MG63 (cell line): ENCODE data around the gene XYLT2. TPM values are rescaled to one million over a fixed set of nuclear protein-coding genes. Genes with fewer than 3 reads are reported as not detected.
"Not testable (repeated sequence)": the region's sequence is repeated elsewhere in the genome, so short reads cannot be mapped to it uniquely, and the experiment has no call there.

Experiments used
- DNase-seq: peaks from one replicate; pipeline ENCODE4 v3.0.0-alpha.2; 2020
- H3K27me3 ChIP-seq: fragments of 250-450 bp; sonication (Bioruptor Pico); 2 replicates; pipeline ENCODE4 v1.5.1; 2020; ENCODE audit warnings: mild to moderate bottlenecking, moderate library complexity
- H3K36me3 ChIP-seq: fragments of 250-450 bp; sonication (Bioruptor Pico); 2 replicates; pipeline ENCODE4 v1.5.1; 2020; ENCODE audit warnings: mild to moderate bottlenecking, moderate library complexity
- H3K4me3 ChIP-seq: fragments of 250-450 bp; sonication (Bioruptor Pico); 2 replicates; pipeline ENCODE4 v1.5.1; 2020; ENCODE audit warnings: mild to moderate bottlenecking, moderate library complexity
- H3K9me3 ChIP-seq: fragments of 250-450 bp; sonication (Bioruptor Pico); 2 replicates; pipeline ENCODE4 v1.5.1; 2020; ENCODE audit warnings: mild to moderate bottlenecking, moderate library complexity
- total RNA-seq: library from RNA; depleted of rRNA; stranded (reverse); fragments of >200 nt; shearing (Covaris generic); gene quantifications from 2 replicates; pipeline ENCODE4 v1.2.3, GENCODE V29; 2014; ENCODE audit warnings: low replicate concordance

XYLT2 gene
- total RNA-seq, 1 experiment from 2014 or later = 27.2 TPM

DNA sequence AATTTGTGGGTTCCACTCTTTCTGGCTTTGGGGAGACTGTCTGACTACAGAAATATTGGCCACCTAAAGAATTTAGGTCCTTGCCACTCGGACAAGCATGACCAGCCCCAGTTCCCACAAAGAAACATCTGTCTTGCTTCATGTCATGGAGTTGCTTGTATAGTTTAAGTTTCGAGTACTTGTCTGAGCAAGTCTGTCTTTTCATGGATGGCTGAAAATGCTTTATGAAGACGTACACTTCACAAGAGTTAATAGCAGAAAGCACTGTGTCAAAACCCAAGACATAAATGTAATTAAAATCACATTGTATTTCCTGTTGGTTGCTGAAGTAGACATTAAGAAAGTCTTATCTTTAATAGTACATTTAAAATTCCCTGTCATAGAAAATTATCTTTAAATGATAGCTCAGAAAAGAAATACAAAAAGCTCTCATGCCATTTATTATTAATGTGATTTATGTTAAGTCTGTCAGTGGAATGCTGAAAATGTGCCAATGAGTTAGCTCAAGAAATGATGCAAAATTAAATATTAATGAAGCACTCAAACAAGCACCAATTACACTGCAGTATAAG is 29.8 kb upstream of the XYLT2 start:
- Histone ChIP-seq H3K27me3 (0 out of 2 replicates have a peak, but pooled peaks cover 3% of the 10 kb centered on the region), H3K4me3 (no peak overlapping the region), H3K9me3 (no peaks in the 10 kb centered on the region; the same call in 1 of the 2 replicates), H3K36me3 (no peaks in the 10 kb centered on the region)
- no peak for DNase-seq

DNA sequence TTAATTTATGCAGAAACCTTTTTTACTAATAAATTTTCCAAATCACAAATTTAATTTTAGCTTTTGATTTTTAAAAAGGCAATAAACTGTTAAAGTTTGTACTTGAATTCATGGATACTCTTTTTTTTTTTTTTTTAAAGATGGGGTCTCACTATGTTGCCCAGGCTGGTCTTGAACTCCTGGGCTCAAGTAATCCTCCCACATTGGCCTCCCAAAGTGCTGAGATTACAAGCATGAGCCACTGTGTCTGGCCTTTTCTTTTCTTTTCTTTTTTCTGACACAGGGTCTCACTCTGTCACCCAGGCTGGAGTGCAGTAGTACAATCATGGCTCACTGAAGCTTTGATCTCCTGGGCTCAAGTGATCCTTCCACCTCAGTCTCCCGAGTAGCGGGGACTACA is 29.3 kb upstream of the XYLT2 start:
- not testable (repeated sequence) for H3K4me3 ChIP-seq, H3K36me3 ChIP-seq, H3K9me3 ChIP-seq, H3K27me3 ChIP-seq, DNase-seq

DNA sequence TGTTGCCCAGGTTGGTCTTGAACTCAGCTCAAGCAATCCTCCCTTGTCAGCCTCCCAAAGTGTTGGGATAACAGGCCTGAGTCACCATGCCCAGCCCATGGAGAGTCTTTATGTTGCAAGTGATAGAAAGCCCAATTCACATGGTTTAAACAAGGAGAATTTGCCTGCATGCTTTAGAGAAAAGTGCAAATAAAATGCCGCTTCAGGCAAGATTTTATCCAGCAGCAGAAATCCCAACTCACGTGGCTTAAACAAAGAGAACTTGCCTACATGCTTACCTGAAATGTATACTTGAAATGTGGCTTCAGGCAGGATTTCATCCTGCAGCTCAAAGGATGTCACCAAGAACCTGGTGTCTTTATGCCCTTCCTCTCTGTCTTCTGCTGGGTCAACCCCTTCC is 28.8 kb upstream of the XYLT2 start:
- Histone ChIP-seq H3K9me3 (no peaks in the 10 kb centered on the region; the same call in 1 of the 2 replicates), H3K27me3 (0 out of 2 replicates have a peak, but pooled peaks cover 3% of the 10 kb centered on the region), H3K4me3 (no peak overlapping the region), H3K36me3 (no peaks in the 10 kb centered on the region)
- no peak for DNase-seq

DNA sequence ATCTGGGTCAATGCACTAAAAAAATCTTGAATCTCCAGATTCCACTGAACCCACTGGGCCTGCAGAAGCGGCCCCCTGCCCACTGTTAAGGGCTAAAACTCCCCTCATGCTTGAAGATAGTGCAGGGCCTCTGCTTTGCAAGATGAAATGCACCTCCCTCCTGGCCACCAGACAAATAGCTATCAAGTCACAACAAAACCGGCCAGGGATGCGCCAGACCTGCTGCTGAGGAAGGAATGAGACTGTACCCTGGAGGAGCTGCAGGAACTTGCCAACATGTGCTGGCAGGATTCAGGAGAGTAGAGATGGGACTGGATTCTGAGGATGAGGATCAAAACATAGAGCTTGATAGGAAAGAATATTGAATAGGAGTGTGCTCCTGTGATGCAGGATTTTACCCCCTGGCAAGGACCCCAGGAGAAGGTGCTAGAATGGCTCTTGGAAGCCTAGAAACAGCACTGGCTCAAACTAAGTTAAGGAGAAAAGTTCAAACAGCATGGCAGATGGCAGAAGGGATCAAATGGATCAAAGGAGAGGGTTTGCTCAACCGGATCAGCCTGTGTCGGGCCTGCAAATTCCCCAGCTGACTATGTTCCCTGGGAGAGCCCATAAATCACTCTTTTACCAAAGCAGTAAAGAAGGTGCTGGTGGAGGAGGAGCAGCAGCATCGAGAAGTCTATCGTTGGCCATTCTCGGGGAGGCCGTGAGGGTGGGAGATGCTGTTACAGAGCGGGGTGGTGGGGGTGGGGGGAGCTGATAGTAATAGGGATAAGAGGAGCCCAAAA is 27.2 kb upstream of the XYLT2 start:
- DNase-seq = no peak
- no peak overlapping the region for H3K4me3 ChIP-seq
- H3K9me3 ChIP-seq = no peaks in the 10 kb centered on the region; the same call in 1 of the 2 replicates
- no peaks in the 10 kb centered on the region for H3K27me3 ChIP-seq
- H3K36me3 ChIP-seq = no peaks in the 10 kb centered on the region

DNA sequence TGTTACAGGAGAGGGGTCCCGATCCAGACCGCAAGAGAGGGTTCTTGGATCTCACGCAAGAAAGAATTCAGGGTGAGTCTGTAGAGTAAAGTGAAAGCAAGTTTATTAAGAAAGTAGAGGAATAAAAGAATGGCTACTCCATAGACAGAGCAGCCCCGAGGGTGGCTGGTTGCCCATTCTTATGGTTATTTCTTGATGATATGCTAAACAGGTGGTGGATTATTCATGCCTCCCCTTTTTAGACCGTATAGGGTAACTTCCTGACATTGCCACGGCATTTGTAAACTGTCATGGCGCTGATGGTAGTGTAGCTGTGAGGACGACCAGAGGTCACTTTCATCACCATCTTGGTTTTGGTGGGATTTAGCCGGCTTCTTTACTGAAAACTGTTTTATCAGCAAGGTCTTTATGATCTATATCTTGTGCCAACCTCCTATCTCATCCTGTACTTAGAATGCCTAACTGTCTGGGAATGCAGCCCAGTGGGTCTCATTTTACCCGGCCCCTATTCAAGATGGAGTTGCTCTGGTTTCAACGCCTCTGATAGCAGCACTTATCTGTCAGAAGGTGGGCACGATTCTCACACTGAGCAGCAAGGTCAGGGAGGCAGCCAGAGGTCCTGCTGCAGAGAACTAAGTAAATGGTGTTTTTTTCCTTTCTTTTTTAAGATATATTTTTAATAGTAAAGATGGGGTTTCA is 26.5 kb upstream of the XYLT2 start:
- Histone ChIP-seq H3K9me3 (no peaks in the 10 kb centered on the region; the same call in 1 of the 2 replicates), H3K36me3 (no peaks in the 10 kb centered on the region), H3K4me3 (no peak overlapping the region), H3K27me3 (no peaks in the 10 kb centered on the region)
- DNase-seq = no peak

DNA sequence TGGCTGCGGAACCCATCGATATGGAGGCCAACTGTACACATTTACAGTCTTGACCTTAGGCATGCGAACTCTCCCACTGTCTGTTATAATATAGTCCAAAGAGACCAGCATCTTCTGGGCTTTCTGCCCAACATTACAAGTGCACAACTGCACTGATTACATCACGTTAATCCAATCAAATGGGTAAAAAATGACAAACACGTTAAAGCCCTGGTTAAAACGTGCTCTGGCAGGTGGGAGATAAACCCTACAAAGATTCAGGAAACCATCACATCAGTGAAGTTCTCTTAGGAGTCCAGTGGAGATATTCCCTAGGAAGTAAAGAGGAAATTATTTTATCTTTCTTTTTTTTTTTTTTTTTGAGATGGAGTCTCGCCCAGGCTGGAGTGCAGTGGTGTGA is 23.7 kb upstream of the XYLT2 start:
- H3K4me3 ChIP-seq = no peak overlapping the region
- no peaks in the 10 kb centered on the region for H3K9me3 ChIP-seq
- no peaks in the 10 kb centered on the region for H3K27me3 ChIP-seq
- DNase-seq = no peak
- no peaks in the 10 kb centered on the region for H3K36me3 ChIP-seq

DNA sequence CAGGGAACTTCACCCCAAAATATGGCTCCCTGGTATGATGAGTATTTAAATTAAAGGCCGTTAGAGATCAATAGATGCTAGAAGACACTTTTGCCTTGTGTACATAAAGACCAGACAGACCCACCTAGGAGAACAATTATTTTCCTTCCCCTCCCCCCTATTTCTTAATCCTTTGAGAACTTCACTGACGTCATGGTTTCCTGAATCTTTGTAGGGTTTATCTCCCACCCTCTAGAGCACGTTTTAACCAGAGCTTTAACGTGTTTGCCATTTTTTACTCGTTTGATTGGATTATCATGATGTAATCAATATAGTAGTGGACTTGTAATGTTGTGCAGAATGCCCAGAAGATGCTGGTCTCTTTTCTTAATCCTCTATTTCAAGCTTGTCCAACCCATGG is 22.9 kb upstream of the XYLT2 start:
- no peaks in the 10 kb centered on the region for H3K9me3 ChIP-seq
- no peak for DNase-seq
- H3K36me3 ChIP-seq = no peaks in the 10 kb centered on the region
- no peak overlapping the region for H3K4me3 ChIP-seq
- no peaks in the 10 kb centered on the region for H3K27me3 ChIP-seq

DNA sequence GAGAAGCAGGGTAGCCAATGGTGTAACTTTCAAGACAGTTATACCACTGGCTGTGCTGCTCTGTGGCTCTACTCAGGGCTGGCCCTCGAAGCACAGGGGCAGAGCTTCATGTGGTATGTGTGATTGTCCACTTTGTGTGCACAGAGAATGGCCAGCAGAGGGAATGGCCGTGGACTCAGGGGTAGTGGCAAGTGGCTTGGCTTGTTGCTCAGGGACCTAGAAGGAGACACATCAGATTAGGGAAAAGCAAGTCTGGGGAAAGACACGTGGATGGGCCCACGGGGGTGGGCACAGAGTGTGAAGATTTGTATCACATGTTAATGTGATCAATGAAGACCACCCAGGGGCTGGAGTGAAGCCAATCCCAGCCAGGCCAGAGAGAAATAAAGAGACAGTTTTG is 20.0 kb upstream of the XYLT2 start:
- no peaks in the 10 kb centered on the region for H3K27me3 ChIP-seq
- H3K9me3 ChIP-seq = no peaks in the 10 kb centered on the region
- no peak overlapping the region for H3K4me3 ChIP-seq
- no peak for DNase-seq
- H3K36me3 ChIP-seq = no peaks in the 10 kb centered on the region

DNA sequence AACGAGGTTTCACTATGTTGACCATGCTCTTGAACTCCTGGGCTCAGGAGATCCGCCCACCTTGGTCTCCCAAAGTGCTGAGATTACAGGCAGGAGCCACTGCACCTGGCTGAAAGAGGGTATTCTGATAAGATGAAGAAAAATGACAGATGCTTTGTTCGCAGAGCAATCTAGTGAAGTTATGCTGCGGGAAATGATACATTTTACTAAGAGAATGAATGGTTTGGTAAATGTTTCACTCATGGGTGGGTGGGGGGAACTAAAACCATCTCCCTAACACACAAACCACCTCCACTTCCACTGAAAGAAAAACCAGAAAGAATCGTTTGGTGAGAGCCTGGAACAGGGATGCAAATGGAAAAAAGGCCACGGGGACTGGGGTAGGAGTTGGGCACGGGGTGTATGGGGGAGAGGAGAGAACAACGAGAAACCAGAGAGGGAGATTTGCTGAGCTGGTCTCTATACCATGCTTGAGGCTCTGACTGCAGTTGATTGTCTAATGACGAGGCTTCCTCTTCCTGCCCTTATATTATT is 19.0 kb upstream of the XYLT2 start:
- H3K4me3 ChIP-seq = no peak overlapping the region
- no peaks in the 10 kb centered on the region for H3K9me3 ChIP-seq
- no peaks in the 10 kb centered on the region for H3K27me3 ChIP-seq
- H3K36me3 ChIP-seq = no peaks in the 10 kb centered on the region
- DNase-seq = no peak

DNA sequence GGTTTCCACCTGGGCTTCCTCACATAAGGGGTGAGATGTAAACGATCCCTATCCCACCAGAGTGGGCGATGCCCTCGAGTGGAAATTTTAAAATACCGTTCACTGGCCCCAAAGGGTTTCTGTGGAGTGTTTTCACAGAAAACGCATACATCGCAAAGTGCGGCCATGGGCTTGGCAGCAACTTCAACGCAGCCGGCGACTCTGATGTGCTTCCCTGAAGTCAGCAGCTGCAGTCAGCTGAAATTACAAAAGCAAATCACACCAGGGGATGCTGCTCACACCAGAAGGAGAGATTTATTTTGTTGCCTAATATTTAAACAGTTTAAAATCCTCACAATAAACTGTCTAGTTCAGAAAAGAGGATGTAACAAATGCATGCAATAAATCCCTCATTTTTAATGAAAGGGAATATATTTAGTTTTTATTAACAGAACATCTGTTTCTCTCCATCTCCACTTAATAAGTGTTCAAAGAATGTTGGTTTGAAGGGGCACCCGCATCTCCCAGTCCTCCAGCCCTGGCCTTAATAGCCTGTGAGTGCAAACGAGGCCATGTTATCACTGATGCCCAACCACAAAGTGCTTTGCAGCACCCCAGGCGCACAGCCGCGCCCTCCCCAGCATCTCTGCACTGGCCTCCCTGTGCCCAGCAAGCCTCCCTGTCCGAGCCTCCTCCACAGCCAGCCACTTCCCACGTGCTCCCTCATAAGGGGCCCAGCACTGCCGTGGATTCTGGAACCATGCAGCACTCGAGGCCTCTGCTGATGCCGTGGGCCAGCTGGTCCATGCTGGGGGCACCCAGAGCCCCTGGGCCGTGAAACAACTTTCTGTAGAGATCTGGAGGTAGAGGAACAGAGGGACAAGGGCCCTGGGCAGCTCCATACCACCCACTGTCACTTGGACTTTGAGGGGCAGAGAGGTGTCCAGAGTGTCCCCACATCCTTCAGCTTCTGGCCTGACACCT is 17.3 kb upstream of the XYLT2 start:
- Histone ChIP-seq H3K36me3 (no peaks in the 10 kb centered on the region), H3K27me3 (no peaks in the 10 kb centered on the region), H3K9me3 (no peaks in the 10 kb centered on the region), H3K4me3 (no peak overlapping the region)
- no peak for DNase-seq

DNA sequence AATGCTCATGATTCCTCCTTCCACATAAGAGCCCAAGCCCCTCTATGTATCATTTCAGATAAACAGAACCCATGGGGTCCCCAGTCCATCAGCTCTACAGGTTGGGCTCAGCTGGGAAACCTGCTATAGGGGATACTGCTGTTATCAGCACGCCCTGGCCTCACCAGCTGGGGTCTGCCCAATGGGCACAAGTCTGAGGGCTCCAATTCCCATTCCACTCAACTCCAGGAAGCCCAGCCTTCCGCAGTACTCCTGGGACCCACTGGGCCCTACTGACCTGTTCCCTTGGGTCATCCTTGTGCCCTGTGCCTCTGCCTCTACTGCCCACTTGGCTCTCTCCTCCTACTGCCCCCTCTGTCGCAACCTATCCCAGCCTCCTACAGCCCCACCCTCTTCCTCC is 16.2 kb upstream of the XYLT2 start:
- H3K36me3 ChIP-seq = no peaks in the 10 kb centered on the region
- no peak for DNase-seq
- no peak overlapping the region for H3K4me3 ChIP-seq
- no peaks in the 10 kb centered on the region for H3K9me3 ChIP-seq
- H3K27me3 ChIP-seq = no peaks in the 10 kb centered on the region

DNA sequence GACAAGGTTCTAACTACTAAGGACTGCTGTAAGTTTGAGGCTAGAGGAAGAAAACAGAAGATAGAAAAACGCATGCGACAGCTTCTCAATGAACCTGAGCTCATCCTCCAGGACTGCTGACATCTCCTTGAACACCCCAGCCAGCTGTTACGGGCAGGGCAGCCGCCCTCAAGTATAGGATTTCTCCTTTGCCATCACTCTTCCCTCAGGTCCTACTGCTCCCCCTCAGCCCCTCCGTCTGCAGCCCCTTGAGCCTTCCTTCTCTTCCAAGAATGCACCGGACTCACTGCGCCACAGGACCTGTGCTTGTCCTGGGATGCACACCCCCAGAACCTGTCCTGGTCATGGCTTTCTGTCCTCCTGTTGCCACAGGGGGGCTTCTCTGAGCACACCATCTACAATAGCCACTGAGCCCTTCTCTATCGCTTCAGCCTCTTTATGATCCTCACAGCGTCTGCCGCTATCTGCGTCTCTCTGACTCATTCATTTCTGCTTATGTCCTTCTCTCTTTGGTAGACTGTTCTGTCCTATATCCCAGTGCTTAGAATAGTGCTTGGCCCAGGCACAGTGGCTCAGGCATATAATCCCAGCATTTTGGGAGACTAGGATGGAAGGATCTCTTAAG is 15.7 kb upstream of the XYLT2 start:
- Histone ChIP-seq H3K9me3 (no peaks in the 10 kb centered on the region), H3K4me3 (no peak overlapping the region), H3K27me3 (no peaks in the 10 kb centered on the region), H3K36me3 (no peaks in the 10 kb centered on the region)
- no peak for DNase-seq

DNA sequence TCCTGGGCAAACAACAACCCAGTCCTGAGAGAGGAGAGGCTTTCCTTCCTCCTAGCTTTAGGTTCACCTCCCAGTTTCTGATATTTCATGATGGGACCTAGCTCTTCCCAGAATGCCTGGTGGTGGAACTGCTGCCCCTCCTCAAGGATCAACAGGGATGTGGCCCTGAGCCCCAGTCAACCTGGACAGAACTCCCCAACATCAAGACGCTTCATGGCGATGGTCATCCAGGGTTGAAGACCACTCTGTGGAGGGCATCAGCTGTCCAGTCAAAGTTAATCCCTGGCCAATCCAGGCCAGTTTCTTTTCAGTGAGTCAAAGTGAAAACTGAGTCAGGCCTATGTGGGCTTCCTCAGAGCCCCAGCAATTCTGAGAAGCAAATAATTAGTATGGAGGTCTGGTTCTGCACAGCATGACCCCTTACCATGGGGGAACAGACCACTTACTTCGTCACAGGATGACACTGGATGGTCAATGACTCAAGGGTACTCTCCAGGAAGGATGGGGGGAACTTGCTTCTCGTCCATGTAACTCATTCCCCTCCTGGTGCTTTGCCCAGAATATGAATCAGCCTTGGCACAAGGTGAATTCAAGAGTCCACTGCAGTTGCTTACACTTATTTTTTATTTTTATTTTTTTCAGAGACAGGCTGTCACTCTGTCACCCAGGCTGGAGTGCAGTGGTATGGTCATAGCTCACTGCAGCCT is 14.7 kb upstream of the XYLT2 start:
- peak; percentile 95 for DNase-seq
- Histone ChIP-seq H3K27me3 (no peaks in the 10 kb centered on the region), H3K36me3 (no peaks in the 10 kb centered on the region), H3K9me3 (no peaks in the 10 kb centered on the region), H3K4me3 (no peak overlapping the region)

DNA sequence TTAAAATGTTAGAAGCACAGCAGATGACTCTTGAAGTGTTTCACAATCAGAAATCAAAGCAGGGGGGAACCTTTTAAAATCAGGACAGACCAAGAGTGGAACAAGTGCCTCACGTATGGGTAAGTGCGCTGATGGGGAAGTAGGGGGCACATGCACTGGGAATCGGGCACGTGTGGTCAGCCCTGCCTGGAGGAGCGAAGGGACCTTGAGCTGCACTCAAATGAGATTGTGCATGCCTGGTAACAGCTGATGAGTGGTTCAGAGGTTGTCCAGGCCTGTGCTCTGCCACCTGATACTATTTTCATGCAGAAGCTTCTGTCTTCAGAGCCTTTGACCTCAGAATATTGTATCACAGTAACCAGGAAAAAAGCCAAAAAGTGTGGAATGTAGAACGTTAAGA is 13.7 kb upstream of the XYLT2 start:
- no peak for DNase-seq
- H3K27me3 ChIP-seq = no peaks in the 10 kb centered on the region
- H3K4me3 ChIP-seq = no peak overlapping the region
- no peaks in the 10 kb centered on the region for H3K9me3 ChIP-seq
- no peaks in the 10 kb centered on the region for H3K36me3 ChIP-seq

DNA sequence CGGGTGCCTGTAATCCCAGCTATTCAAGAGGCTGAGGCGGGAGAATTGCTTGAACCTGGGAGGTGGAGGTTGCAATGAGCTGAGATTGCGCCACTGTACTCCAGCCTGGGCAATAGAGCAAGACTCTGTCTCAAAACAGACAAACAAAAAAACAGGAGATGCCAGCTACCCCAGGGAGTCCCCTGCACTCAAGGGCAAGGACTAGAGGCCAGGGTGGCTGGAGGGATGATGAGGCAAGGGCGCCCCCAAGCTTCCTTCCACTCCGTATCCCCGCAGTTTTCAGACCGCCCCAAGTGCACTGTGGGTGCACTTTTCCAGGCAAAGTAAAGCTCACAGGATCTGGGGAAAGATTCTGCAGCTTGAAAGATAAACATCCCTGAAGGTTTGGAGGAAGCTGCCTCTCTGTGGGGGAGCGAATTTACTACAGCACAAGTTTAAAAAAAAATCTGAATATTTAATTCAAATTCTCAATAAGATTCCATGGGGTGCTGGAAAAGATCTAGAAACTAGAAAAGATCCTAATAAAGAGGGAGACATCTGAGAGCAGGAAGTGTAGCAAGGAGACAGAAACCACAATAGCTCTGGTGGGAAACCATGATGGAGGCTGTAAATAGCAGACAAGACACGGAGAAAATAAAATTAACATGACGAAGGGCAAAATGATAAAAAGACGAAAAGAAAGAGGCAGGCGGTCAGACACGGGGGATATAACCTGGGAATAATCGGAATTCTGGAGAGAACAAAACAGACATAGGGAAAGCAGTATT is 12.5 kb upstream of the XYLT2 start:
- H3K4me3 ChIP-seq, H3K27me3 ChIP-seq, DNase-seq, H3K9me3 ChIP-seq, H3K36me3 ChIP-seq: not testable (repeated sequence)
